Measurements from ENCODE around the gene NEK4. TPM values are rescaled to one million over a fixed set of nuclear protein-coding genes. Genes with fewer than 3 reads are reported as not detected.

NEK4 gene
- 10 to 100 TPM in 1 of 2 donors, 1 to 10 TPM in 1; 7.3 to 14.7 TPM for total RNA-seq
- total RNA-seq: 25.9 to 37.7 reads per million in 2 donors

DNA sequence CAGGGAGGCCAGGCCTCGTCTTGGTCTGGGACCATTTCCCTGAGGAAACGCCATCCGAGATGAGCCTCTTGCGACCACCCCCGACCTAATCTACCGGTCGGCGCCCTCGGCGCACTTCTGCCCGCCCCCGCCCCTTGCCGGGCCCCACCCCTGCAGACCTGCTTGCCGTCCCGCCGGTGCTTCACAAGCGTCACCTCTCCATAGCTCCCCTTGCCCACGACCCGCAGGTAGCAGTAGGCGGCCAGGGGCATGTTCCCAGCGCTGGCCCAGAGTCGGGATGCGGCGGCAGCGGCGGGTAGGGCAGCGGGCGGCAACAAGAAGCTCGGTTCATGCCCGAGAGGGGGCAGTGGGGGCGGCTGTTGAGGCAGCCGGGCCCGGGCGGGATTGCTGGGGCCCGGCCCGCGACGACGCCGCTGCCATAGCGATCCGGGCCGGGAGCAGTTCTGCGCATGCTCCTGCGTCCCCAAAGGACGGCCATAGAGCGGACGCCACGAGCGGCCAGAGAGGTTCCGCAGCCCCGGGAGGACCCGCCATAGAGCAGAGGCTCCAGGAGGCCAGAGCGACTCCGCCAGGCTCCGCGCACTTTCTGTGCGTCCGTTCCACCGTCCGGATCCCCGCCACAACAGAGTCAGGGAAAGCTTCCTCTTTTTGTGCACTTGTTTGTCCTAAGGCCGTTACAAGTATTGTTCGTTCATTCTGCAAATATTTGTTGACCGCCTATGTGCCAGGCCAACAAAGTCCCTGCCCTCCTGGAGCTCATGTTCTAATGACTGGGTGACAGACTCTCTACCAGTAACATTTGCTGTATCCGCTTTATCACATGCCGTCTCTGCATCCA lies at the start of gene NEK4:
Gene NEK4 (minus strand): TSS at position 445 of the 838 bp plus-strand sequence. CDS start 194 bp downstream, at position 251.
- peak; percentile 89 for ATAC-seq
- no peaks in the 10 kb centered on the region for H3K9me3 ChIP-seq (ENCODE audit: control insufficient read depth, low read length, poor library complexity, severe bottlenecking)
- Mint-ChIP-seq H3K4me1 (peaks cover 23% of the 10 kb centered on the region), H3K36me3 (ENCODE audit: low read depth) (peaks cover 3% of the 10 kb centered on the region), H3K4me3 (peak within 1 kb of the TSS; percentile 82), H3K27ac (peak within 1 kb of the TSS; percentile 91), H3K27me3 (peaks cover 23% of the 10 kb centered on the region)
- DNase-seq: peak; percentile 46 to 59 (median 59)

DNA sequence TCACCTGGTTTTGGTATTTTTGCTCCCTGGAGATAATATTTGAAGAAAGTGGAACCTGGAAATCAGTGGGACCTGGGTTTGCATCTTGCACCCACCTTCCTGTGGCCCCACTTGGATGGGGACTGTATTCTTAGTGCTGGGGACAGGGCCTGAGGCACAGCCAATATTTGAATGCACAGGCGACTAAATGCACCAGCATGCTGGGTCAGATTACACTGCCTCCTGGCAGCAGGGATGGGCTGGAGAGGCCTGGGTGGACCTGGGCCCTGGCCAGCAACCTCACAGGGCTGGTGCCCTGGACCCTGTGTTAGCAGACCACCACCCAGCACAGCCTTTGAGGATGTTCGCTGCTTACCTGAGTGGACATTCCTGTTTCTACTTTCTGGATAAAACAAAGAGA lies 49.2 kb upstream of the NEK4 start:
- Mint-ChIP-seq H3K27me3 (no peaks in the 10 kb centered on the region), H3K4me3 (no peak overlapping the region), H3K4me1 (no peaks in the 10 kb centered on the region), H3K27ac (no peak overlapping the region), H3K36me3 (ENCODE audit: low read depth) (peaks cover under 1% of the 10 kb centered on the region)
- no peaks in the 10 kb centered on the region for H3K9me3 ChIP-seq (ENCODE audit: control insufficient read depth, low read length, poor library complexity, severe bottlenecking)
- ATAC-seq (no peak), DNase-seq (no peak)

- no peaks in the 10 kb centered on the region for H3K9me3 ChIP-seq (ENCODE audit: control insufficient read depth, low read length, poor library complexity, severe bottlenecking)
- no peak overlapping the region for H3K27ac Mint-ChIP-seq
- DNase-seq (no peak), ATAC-seq (no peak)
- no peaks in the 10 kb centered on the region for H3K4me1 Mint-ChIP-seq
- H3K27me3 Mint-ChIP-seq: no peaks in the 10 kb centered on the region
- H3K4me3 Mint-ChIP-seq: no peak overlapping the region
- H3K36me3 Mint-ChIP-seq (ENCODE audit: low read depth): no peaks in the 10 kb centered on the region
These were observed 47.1 kb upstream of the NEK4 start for GRCh38 chr3:52817860-52818259.

DNA sequence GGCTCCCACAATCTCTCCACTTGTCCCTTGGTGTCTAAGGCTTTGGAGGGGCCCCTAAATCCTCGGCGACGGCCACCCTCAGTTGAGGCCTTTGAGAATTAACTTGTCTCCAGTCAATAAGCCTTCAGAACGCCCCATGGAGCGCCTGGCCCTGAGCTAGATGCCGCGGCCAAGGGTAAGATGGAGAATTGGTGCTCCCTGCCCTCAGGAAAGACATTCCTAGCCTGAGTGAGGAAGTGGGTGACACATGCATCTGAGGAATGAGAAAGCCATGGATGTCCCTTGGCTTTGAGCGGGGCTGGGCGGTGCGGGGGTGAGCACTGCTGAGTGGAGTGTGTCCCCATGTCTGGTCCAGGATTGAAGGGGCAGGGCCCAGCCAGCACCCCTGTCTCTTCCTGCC lies 46.5 kb upstream of the NEK4 start:
- Mint-ChIP-seq H3K36me3 (ENCODE audit: low read depth) (no peaks in the 10 kb centered on the region), H3K4me1 (no peaks in the 10 kb centered on the region), H3K4me3 (no peak overlapping the region), H3K27ac (no peak overlapping the region), H3K27me3 (no peaks in the 10 kb centered on the region)
- DNase-seq (no peak), ATAC-seq (no peak)
- H3K9me3 ChIP-seq (ENCODE audit: control insufficient read depth, low read length, poor library complexity, severe bottlenecking): no peaks in the 10 kb centered on the region

DNA sequence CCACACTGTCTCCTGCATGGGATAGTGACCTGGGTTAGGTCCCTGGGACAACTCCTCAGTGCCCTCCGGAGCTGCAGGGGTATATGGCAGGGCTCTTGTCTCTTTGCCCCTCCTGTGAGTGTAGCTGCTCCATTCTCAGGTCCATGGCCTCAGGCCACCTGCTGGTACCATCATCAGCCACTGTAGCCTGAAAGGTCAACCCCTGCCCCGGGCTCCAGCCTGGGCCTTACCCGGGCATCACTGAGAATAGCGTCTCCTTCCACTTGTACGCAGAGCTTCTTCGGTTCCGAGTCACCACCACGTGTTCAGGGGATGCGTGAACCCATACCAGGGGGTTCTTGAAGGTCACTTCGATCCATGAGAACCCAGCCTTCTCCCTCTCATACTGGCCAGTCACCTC lies 45.9 kb upstream of the NEK4 start:
- no peak overlapping the region for H3K4me3 Mint-ChIP-seq
- ATAC-seq: no peak
- H3K9me3 ChIP-seq (ENCODE audit: control insufficient read depth, low read length, poor library complexity, severe bottlenecking): no peaks in the 10 kb centered on the region
- no peak for DNase-seq
- no peak overlapping the region for H3K27ac Mint-ChIP-seq
- no peaks in the 10 kb centered on the region for H3K4me1 Mint-ChIP-seq
- no peaks in the 10 kb centered on the region for H3K36me3 Mint-ChIP-seq (ENCODE audit: low read depth)
- H3K27me3 Mint-ChIP-seq: no peaks in the 10 kb centered on the region

DNA sequence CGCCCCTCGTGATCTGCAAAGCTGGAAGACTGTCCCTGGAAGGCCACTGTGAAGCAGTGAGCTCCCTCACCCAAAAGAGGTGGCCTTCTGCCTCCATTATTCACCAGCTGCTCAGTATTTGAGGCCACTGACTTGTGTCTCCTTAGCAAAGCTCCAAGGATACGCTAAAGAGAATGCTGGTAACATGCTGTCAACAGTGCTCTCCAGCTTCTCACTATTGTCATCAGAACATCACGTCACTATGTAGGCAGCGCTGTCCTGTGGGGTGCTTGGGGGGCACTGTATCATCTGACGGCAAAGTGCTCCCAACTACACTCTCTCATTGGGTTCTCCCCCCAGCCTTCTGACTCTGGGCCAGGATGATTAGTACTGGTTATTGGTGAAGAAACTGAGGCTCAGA lies 45.5 kb upstream of the NEK4 start:
- H3K9me3 ChIP-seq (ENCODE audit: control insufficient read depth, low read length, poor library complexity, severe bottlenecking): no peaks in the 10 kb centered on the region
- no peak overlapping the region for H3K27ac Mint-ChIP-seq
- ATAC-seq: no peak
- H3K4me3 Mint-ChIP-seq: no peak overlapping the region
- no peak for DNase-seq
- H3K27me3 Mint-ChIP-seq: no peaks in the 10 kb centered on the region
- no peaks in the 10 kb centered on the region for H3K36me3 Mint-ChIP-seq (ENCODE audit: low read depth)
- no peaks in the 10 kb centered on the region for H3K4me1 Mint-ChIP-seq

GRCh38 chr3:52813810-52814209 lies 43.1 kb upstream of the NEK4 start:
- ATAC-seq: no peak
- no peak overlapping the region for H3K4me3 Mint-ChIP-seq

GRCh38 chr3:52811452-52812011 lies 40.8 kb upstream of the NEK4 start:
- Mint-ChIP-seq H3K27me3 (no peaks in the 10 kb centered on the region), H3K4me3 (no peak overlapping the region), H3K27ac (peak overlapping the region; percentile 57), H3K4me1 (peaks cover 11% of the 10 kb centered on the region), H3K36me3 (ENCODE audit: low read depth) (no peaks in the 10 kb centered on the region)
- DNase-seq: no peak
- no peak for ATAC-seq
- no peaks in the 10 kb centered on the region for H3K9me3 ChIP-seq (ENCODE audit: control insufficient read depth, low read length, poor library complexity, severe bottlenecking)

More at GRCh38 chr3:52813810-52814209, 43.1 kb upstream of the NEK4 start:
- no peak for DNase-seq
- no peaks in the 10 kb centered on the region for H3K36me3 Mint-ChIP-seq (ENCODE audit: low read depth)
- peaks cover 11% of the 10 kb centered on the region for H3K4me1 Mint-ChIP-seq
- no peaks in the 10 kb centered on the region for H3K9me3 ChIP-seq (ENCODE audit: control insufficient read depth, low read length, poor library complexity, severe bottlenecking)
- H3K27ac Mint-ChIP-seq: no peak overlapping the region
- no peaks in the 10 kb centered on the region for H3K27me3 Mint-ChIP-seq

GRCh38 chr3:52810923-52811322 lies 40.2 kb upstream of the NEK4 start:
- no peaks in the 10 kb centered on the region for H3K9me3 ChIP-seq (ENCODE audit: control insufficient read depth, low read length, poor library complexity, severe bottlenecking)
- peaks cover 11% of the 10 kb centered on the region for H3K4me1 Mint-ChIP-seq
- no peak overlapping the region for H3K27ac Mint-ChIP-seq
- DNase-seq: no peak
- ATAC-seq: no peak
- no peak overlapping the region for H3K4me3 Mint-ChIP-seq
- no peaks in the 10 kb centered on the region for H3K36me3 Mint-ChIP-seq (ENCODE audit: low read depth)
- no peaks in the 10 kb centered on the region for H3K27me3 Mint-ChIP-seq

DNA sequence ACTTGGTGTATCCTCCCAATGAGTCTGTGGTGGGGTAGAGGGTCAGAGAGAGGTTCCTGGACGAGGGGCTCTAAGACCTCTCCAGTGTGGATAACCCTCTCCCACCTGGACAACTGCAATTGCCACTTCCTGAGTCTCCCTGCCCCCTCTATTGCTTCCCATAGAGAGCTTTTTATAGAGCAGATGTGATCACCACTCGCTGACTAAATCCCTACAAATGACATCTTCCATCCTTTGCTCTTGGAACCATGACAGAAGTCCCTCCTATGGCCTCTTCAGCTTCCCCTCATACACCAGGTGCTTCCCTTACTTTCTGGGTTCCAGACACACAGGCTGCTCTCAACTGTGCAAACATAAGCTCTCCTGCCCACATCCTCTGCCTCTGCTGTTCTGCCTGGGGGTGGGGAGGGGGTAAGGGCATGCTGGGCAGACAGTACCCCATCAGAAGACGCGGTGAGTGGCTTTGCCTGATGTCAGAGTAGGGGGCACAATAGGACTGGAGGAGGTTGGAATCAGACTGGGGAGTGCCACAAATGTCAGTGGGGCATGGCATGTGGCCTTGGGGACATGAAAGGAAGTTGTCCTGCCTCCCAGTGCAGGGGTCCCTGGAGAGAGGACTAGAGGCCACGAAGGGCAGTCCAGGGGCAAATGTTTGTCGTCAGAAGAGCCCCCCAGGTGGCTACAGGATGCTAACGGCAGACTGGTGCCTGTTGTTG lies 39.1 kb upstream of the NEK4 start:
- no peak overlapping the region for H3K27ac Mint-ChIP-seq
- peaks cover 11% of the 10 kb centered on the region for H3K4me1 Mint-ChIP-seq
- ATAC-seq: no peak

GRCh38 chr3:52809149-52809548 lies 38.4 kb upstream of the NEK4 start:
- Mint-ChIP-seq H3K4me1 (peaks cover 11% of the 10 kb centered on the region), H3K36me3 (ENCODE audit: low read depth) (no peaks in the 10 kb centered on the region), H3K4me3 (no peak overlapping the region), H3K27me3 (no peaks in the 10 kb centered on the region), H3K27ac (no peak overlapping the region)
- H3K9me3 ChIP-seq (ENCODE audit: control insufficient read depth, low read length, poor library complexity, severe bottlenecking): no peaks in the 10 kb centered on the region
- DNase-seq (no peak), ATAC-seq (no peak)

More for the DNA sequence above, 39.1 kb upstream of the NEK4 start:
- no peaks in the 10 kb centered on the region for H3K27me3 Mint-ChIP-seq
- no peaks in the 10 kb centered on the region for H3K9me3 ChIP-seq (ENCODE audit: control insufficient read depth, low read length, poor library complexity, severe bottlenecking)
- H3K36me3 Mint-ChIP-seq (ENCODE audit: low read depth): no peaks in the 10 kb centered on the region
- DNase-seq: no peak
- H3K4me3 Mint-ChIP-seq: no peak overlapping the region

DNA sequence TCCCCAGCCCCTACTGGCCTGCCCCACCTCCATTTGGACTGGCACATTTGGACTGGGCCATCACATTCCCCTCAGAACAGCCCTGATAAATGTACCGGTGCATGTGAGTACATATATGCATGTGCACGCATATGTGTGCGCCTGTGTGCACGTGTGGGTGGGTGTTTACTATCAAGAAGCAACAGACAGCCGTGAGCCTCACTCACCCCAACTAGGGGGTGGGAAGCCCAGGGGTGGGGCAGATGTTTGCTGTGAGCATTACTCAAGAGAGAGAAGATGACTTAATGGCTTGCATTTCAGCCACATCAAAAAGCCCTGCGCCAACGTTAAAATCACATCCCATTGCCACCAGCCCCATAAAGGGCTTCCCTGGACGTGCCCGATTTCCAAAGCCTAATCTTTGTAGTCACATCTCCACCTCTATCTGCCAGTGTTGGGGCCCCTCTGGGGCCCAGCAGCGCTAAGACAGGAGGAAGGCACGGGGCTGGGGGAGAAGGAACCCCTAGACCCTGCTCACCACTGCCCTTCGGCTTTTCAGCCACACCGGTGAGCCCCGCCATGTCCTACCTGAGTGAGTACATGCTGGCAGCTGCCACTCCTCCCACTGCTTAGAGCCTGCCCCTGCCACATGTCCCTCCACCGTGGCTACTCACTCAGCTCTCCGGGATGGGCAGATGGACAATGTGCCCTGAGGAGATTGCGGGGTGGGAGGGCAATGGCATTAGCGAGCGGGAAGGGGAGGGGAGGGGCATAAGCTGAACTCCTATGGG lies 34.7 kb upstream of the NEK4 start:
- ATAC-seq (no peak), DNase-seq (no peak)
- H3K27ac Mint-ChIP-seq: no peak overlapping the region
- no peak overlapping the region for H3K4me3 Mint-ChIP-seq
- H3K9me3 ChIP-seq (ENCODE audit: control insufficient read depth, low read length, poor library complexity, severe bottlenecking): no peaks in the 10 kb centered on the region
- H3K27me3 Mint-ChIP-seq: no peaks in the 10 kb centered on the region
- H3K36me3 Mint-ChIP-seq (ENCODE audit: low read depth): no peaks in the 10 kb centered on the region
- H3K4me1 Mint-ChIP-seq: peaks cover 13% of the 10 kb centered on the region

GRCh38 chr3:52801839-52802238 lies 31.1 kb upstream of the NEK4 start:
- ATAC-seq: no peak
- H3K36me3 Mint-ChIP-seq (ENCODE audit: low read depth): no peaks in the 10 kb centered on the region
- no peak overlapping the region for H3K4me3 Mint-ChIP-seq

More at GRCh38 chr3:52801839-52802238, 31.1 kb upstream of the NEK4 start:
- Mint-ChIP-seq H3K27me3 (peaks cover 7% of the 10 kb centered on the region), H3K27ac (no peak overlapping the region), H3K4me1 (peaks cover 2% of the 10 kb centered on the region)
- DNase-seq: no peak
- no peaks in the 10 kb centered on the region for H3K9me3 ChIP-seq (ENCODE audit: control insufficient read depth, low read length, poor library complexity, severe bottlenecking)

All from T-helper 17 cell (primary cell).